ENCODE measurements around the gene ZFP42. TPM values are rescaled to one million over a fixed set of nuclear protein-coding genes. Genes with fewer than 3 reads are reported as not detected.

Gene ZFP42
- total RNA-seq, 1 donor from 2014 or later = not detected

GRCh38 chr4:188008377-188008776, 12.8 kb downstream of the ZFP42 start:
- Histone ChIP-seq H3K36me3 (no peaks in the 10 kb centered on the region), H3K27me3 (no peaks in the 10 kb centered on the region), H3K4me3 (no peak overlapping the region), H3K4me1 (no peaks in the 10 kb centered on the region), H3K9me3 (no peaks in the 10 kb centered on the region), H3K27ac (no peak overlapping the region)
- DNase-seq (ENCODE audit: extremely low spot score in 2 of 2) = no peak
- TF ChIP-seq POLR2AphosphoS5 (IDR thresholded peaks at IDR 0.05; ENCODE audit: insufficient read depth in 1 of 2, low read depth in 1 of 2) (no peak), POLR2A (IDR thresholded peaks at IDR 0.05) (no peak)
- TF ChIP-seq, protein P1, sequence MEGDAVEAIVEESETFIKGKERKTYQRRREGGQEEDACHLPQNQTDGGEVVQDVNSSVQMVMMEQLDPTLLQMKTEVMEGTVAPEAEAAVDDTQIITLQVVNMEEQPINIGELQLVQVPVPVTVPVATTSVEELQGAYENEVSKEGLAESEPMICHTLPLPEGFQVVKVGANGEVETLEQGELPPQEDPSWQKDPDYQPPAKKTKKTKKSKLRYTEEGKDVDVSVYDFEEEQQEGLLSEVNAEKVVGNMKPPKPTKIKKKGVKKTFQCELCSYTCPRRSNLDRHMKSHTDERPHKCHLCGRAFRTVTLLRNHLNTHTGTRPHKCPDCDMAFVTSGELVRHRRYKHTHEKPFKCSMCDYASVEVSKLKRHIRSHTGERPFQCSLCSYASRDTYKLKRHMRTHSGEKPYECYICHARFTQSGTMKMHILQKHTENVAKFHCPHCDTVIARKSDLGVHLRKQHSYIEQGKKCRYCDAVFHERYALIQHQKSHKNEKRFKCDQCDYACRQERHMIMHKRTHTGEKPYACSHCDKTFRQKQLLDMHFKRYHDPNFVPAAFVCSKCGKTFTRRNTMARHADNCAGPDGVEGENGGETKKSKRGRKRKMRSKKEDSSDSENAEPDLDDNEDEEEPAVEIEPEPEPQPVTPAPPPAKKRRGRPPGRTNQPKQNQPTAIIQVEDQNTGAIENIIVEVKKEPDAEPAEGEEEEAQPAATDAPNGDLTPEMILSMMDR (IDR thresholded peaks at IDR 0.05) = no peak
- intact Hi-C loops (cut with DNase I) = no loop called here

- no peaks in the 10 kb centered on the region for H3K9me3 ChIP-seq
- no peak overlapping the region for H3K27ac ChIP-seq
- H3K4me1 ChIP-seq = no peaks in the 10 kb centered on the region
- no peak overlapping the region for H3K4me3 ChIP-seq
- TF ChIP-seq, protein P1 (IDR thresholded peaks at IDR 0.05) = no peak
- TF ChIP-seq POLR2A (IDR thresholded peaks at IDR 0.05) (no peak), POLR2AphosphoS5 (IDR thresholded peaks at IDR 0.05; ENCODE audit: insufficient read depth in 1 of 2, low read depth in 1 of 2) (no peak)
- intact Hi-C loops (cut with DNase I) = no loop called here
- no peak for DNase-seq (ENCODE audit: extremely low spot score in 2 of 2)
- H3K36me3 ChIP-seq = no peaks in the 10 kb centered on the region
- H3K27me3 ChIP-seq = no peaks in the 10 kb centered on the region
Observed at GRCh38 chr4:188012426-188012945, 16.9 kb downstream of the ZFP42 start.

DNA sequence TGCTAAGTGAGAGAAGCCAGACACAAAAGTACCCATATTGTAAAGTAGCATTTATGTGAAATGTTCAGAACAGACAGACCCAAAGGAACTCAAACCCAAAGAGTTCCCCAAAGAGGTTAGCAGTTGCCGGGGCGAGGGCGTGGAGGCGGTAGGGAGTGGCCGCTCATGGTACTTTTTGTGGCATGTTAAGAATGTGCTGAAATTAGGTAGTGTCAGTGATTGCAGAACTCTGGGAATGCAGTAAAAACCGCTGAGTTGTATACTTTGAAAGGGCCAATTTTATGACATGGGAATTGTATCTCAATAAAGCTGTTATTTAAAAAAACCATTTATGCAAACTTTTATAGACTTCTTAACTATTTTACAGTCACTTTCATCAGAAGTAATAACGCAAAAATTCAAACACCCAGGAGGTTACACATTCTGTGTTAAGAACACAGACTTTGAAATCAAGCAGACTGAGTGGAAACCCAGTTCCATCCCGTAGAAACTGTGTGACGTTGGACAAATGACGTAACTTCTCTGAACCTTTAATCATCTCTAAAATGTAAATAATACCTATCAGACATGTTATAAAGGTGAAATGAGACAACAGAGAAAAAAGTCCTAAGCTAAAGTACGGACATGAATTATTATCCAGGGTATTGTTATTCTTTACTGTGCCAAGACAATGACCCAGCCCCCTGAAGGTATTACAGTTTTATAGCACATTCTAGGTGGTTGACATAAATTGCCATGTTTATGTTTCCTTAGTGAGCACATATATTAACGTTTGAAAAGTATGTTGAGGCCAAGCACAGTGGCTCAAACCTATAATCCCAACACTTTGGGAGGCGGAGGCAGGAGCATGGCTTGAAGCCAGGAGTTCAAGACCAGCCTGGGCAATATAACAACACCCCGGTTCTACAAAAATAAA, 19.7 kb downstream of the ZFP42 start:
- Histone ChIP-seq H3K27ac (no peak overlapping the region), H3K4me1 (no peaks in the 10 kb centered on the region), H3K27me3 (no peaks in the 10 kb centered on the region), H3K9me3 (no peaks in the 10 kb centered on the region), H3K36me3 (no peaks in the 10 kb centered on the region), H3K4me3 (no peak overlapping the region)
- intact Hi-C loops (cut with DNase I) = no loop called here
- no peak for DNase-seq (ENCODE audit: extremely low spot score in 2 of 2)
- TF ChIP-seq POLR2A (IDR thresholded peaks at IDR 0.05) = no peak
- TF ChIP-seq, protein P1 (IDR thresholded peaks at IDR 0.05) = no peak
- TF ChIP-seq POLR2AphosphoS5 (IDR thresholded peaks at IDR 0.05; ENCODE audit: insufficient read depth in 1 of 2, low read depth in 1 of 2) = no peak

DNA sequence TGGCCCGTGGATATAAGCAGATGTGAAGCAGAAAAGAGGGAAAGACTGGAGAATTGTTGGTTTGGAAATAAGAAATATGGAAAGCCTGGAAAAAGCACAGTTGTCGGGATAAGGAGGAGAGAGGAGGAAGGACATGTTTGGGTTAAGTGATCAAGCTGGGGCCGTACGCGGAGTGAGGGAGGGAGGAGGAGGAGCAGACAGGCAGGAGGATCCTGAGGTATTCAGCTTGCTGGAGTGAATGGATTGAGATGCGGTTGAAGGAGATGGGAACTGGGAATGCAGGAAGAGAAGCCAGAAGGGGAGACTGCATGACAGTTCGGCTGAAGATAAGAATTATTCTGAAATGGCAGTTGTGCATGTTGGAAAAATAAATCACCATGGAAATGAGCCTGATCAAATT, 21.2 kb downstream of the ZFP42 start:
- DNase-seq (ENCODE audit: extremely low spot score in 2 of 2) = no peak
- H3K9me3 ChIP-seq = no peaks in the 10 kb centered on the region
- TF ChIP-seq POLR2AphosphoS5 (IDR thresholded peaks at IDR 0.05; ENCODE audit: insufficient read depth in 1 of 2, low read depth in 1 of 2) (no peak), POLR2A (IDR thresholded peaks at IDR 0.05) (no peak)
- TF ChIP-seq, protein P1 (IDR thresholded peaks at IDR 0.05) = no peak
- H3K36me3 ChIP-seq = no peaks in the 10 kb centered on the region
- no peak overlapping the region for H3K4me3 ChIP-seq
- no peak overlapping the region for H3K27ac ChIP-seq
- intact Hi-C loops (cut with DNase I) = no loop called here
- no peaks in the 10 kb centered on the region for H3K4me1 ChIP-seq
- no peaks in the 10 kb centered on the region for H3K27me3 ChIP-seq

DNA sequence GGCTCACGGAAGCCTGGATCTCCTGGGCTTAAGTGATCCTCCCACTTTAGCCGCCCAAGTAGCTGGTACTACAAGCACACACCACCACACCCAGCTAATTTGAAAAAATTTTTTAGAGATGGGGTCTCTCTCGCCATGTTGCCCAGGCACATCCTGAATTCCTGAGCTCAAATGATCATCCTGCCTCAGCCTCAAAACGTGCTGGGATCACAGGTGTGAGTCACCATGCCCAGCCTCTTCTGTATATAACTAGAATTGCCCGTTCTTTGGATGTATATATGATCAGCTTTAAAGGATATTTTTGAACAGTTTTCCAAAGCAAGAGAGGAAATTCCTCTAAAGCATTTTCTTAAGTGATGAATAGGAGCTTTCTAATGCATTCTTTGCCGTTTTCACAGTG, 22.7 kb downstream of the ZFP42 start:
- no peak for TF ChIP-seq POLR2A (IDR thresholded peaks at IDR 0.05)
- no peak for TF ChIP-seq POLR2AphosphoS5 (IDR thresholded peaks at IDR 0.05; ENCODE audit: insufficient read depth in 1 of 2, low read depth in 1 of 2)
- TF ChIP-seq, protein P1 (IDR thresholded peaks at IDR 0.05) = no peak
- H3K27ac ChIP-seq = no peak overlapping the region
- no peaks in the 10 kb centered on the region for H3K4me1 ChIP-seq
- H3K27me3 ChIP-seq = no peaks in the 10 kb centered on the region
- no peaks in the 10 kb centered on the region for H3K36me3 ChIP-seq
- no peak overlapping the region for H3K4me3 ChIP-seq
- DNase-seq (ENCODE audit: extremely low spot score in 2 of 2) = no peak
- H3K9me3 ChIP-seq = no peaks in the 10 kb centered on the region
- intact Hi-C loops (cut with DNase I) = no loop called here

All from vagina (tissue), 2 donors.